HEK293 (cell line): ENCODE results near the gene TMEM130.

Experiments used
- EGR2 ChIP-seq: fragments of 450-650 bp; formaldehyde crosslinking; IDR thresholded peaks from 2 replicates; pipeline ENCODE4 v1.5.1; 2016; ENCODE audit warnings: low read depth, missing biosample characterization, missing genetic modification characterization
- HOXA7 ChIP-seq: sonication (generic); formaldehyde crosslinking; IDR thresholded peaks from 2 replicates; pipeline ENCODE4 v1.8.1; 2022; ENCODE audit warnings: missing genetic modification reagents, borderline replicate concordance
- IKZF3 ChIP-seq: fragments of 450-650 bp; IDR thresholded peaks from 2 replicates; pipeline ENCODE4 v1.5.0; 2018; ENCODE audit warnings: missing biosample characterization, mild to moderate bottlenecking, missing genetic modification characterization, moderate library complexity
- KLF1 ChIP-seq: fragments of 450-650 bp; formaldehyde crosslinking; IDR thresholded peaks from 2 replicates; pipeline ENCODE4 v1.5.1; 2016; ENCODE audit warnings: missing biosample characterization, missing genetic modification characterization
- MZF1 ChIP-seq: fragments of 450-650 bp; formaldehyde crosslinking; IDR thresholded peaks from 2 replicates; pipeline ENCODE4 v1.5.1; 2017; ENCODE audit warnings: missing biosample characterization, missing genetic modification characterization, borderline replicate concordance
- PRDM1 ChIP-seq: fragments of 450-650 bp; formaldehyde crosslinking; IDR thresholded peaks from 2 replicates; pipeline ENCODE4; 2016; ENCODE audit warnings: missing biosample characterization, missing genetic modification characterization
- SP7 ChIP-seq: fragments of 450-650 bp; formaldehyde crosslinking; IDR thresholded peaks from 2 replicates; pipeline ENCODE4 v1.5.1; 2016; ENCODE audit warnings: missing biosample characterization, missing genetic modification characterization
- TRIM28 ChIP-seq: IDR thresholded peaks from 2 replicates; pipeline ENCODE4 v1.6.1; 2011; ENCODE audit warnings: low read length, control low read depth, borderline replicate concordance
- ZFP41 ChIP-seq: fragments of 450-650 bp; formaldehyde crosslinking; IDR thresholded peaks from 2 replicates; pipeline ENCODE4 v1.5.1; 2016; ENCODE audit warnings: missing biosample characterization, missing genetic modification characterization, borderline replicate concordance
- ZNF10 ChIP-seq: fragments of 450-650 bp; formaldehyde crosslinking; IDR thresholded peaks from 2 replicates; pipeline ENCODE4 v1.5.1; 2017; ENCODE audit warnings: missing biosample characterization, missing genetic modification characterization
- ZNF114 ChIP-seq: fragments of 450-650 bp; formaldehyde crosslinking; IDR thresholded peaks from 2 replicates; pipeline ENCODE4 v1.5.0; 2017; ENCODE audit warnings: missing biosample characterization, missing genetic modification characterization
- ZNF292 ChIP-seq: fragments of 450-650 bp; formaldehyde crosslinking; IDR thresholded peaks from 2 replicates; pipeline ENCODE4 v1.5.1; 2016; ENCODE audit warnings: low read depth, missing biosample characterization, missing genetic modification characterization, borderline replicate concordance
- ZNF302 ChIP-seq: fragments of 450-650 bp; formaldehyde crosslinking; IDR thresholded peaks from 2 replicates; pipeline ENCODE4 v1.5.1; 2016; ENCODE audit warnings: missing biosample characterization, missing genetic modification characterization, low read depth
- ZNF48 ChIP-seq: fragments of 450-650 bp; formaldehyde crosslinking; IDR thresholded peaks from 2 replicates; pipeline ENCODE4 v1.5.1; 2016; ENCODE audit warnings: missing biosample characterization, missing genetic modification characterization
- ZNF501 ChIP-seq: fragments of 450-650 bp; formaldehyde crosslinking; IDR thresholded peaks from 2 replicates; pipeline ENCODE4 v1.5.1; 2016; ENCODE audit warnings: missing biosample characterization, missing genetic modification characterization
- ZNF521 ChIP-seq: fragments of 450-650 bp; formaldehyde crosslinking; IDR thresholded peaks from 2 replicates; pipeline ENCODE4 v1.5.1; 2017; ENCODE audit warnings: missing biosample characterization, mild to moderate bottlenecking, missing genetic modification characterization
- ZNF549 ChIP-seq: fragments of 450-650 bp; IDR thresholded peaks from 2 replicates; pipeline ENCODE4 v1.5.1; 2018; ENCODE audit warnings: missing biosample characterization, missing genetic modification characterization, mild to moderate bottlenecking, inconsistent platforms, moderate library complexity
- ZNF561 ChIP-seq: fragments of 450-650 bp; IDR thresholded peaks from 2 replicates; pipeline ENCODE4 v1.5.1; 2018; ENCODE audit warnings: missing biosample characterization, missing genetic modification characterization, borderline replicate concordance
- ZNF571 ChIP-seq: fragments of 450-650 bp; formaldehyde crosslinking; IDR thresholded peaks from 2 replicates; pipeline ENCODE4 v1.5.0; 2017; ENCODE audit warnings: missing biosample characterization, missing genetic modification characterization
- ZNF596 ChIP-seq: fragments of 450-650 bp; IDR thresholded peaks from 2 replicates; pipeline ENCODE4 v1.5.0; 2018; ENCODE audit warnings: missing biosample characterization, mild to moderate bottlenecking, missing genetic modification characterization, moderate library complexity
- ZNF830 ChIP-seq: fragments of 450-650 bp; IDR thresholded peaks from 2 replicates; pipeline ENCODE4 v1.5.0; 2018; ENCODE audit warnings: missing biosample characterization, missing genetic modification characterization, low read depth, mild to moderate bottlenecking, moderate library complexity
- ZNF837 ChIP-seq: fragments of 450-650 bp; formaldehyde crosslinking; IDR thresholded peaks from 2 replicates; pipeline ENCODE4 v1.5.1; 2016; ENCODE audit warnings: missing biosample characterization, missing genetic modification characterization
- ZSCAN16 ChIP-seq: fragments of 450-650 bp; formaldehyde crosslinking; IDR thresholded peaks from 2 replicates; pipeline ENCODE4 v1.5.1; 2016; ENCODE audit warnings: missing biosample characterization, missing genetic modification characterization
- TF ChIP-seq, protein P1 (sequence below): sonication (generic); formaldehyde crosslinking; IDR thresholded peaks from 2 replicates; pipeline ENCODE4 v1.8.1; 2022; ENCODE audit warnings: mild to moderate bottlenecking, moderate library complexity, missing genetic modification reagents
- TF ChIP-seq, protein P2 (sequence below): fragments of 450-650 bp; formaldehyde crosslinking; IDR thresholded peaks from 2 replicates; pipeline ENCODE4 v1.5.1; 2016; ENCODE audit warnings: missing biosample characterization, missing genetic modification characterization
- TF ChIP-seq, protein P3 (sequence below): fragments of 450-650 bp; formaldehyde crosslinking; IDR thresholded peaks from 2 replicates; pipeline ENCODE4 v1.5.1; 2017; ENCODE audit warnings: missing biosample characterization, missing genetic modification characterization
- TF ChIP-seq, protein P4 (sequence below): fragments of 450-650 bp; formaldehyde crosslinking; IDR thresholded peaks from 2 replicates; pipeline ENCODE4 v1.5.1; 2016; ENCODE audit warnings: missing biosample characterization, missing genetic modification characterization, borderline replicate concordance
- TF ChIP-seq, protein P5 (sequence below): fragments of 450-650 bp; formaldehyde crosslinking; IDR thresholded peaks from 2 replicates; pipeline ENCODE4 v1.5.1; 2016; ENCODE audit warnings: missing biosample characterization, missing genetic modification characterization
- TF ChIP-seq, protein P6 (sequence below): IDR thresholded peaks from 2 replicates; pipeline ENCODE4 v1.6.1; 2011; ENCODE audit warnings: mild to moderate bottlenecking, low read depth, low read length, borderline replicate concordance
- TF ChIP-seq, protein P7 (sequence below): fragments of 450-650 bp; formaldehyde crosslinking; IDR thresholded peaks from 2 replicates; pipeline ENCODE4 v1.5.0; 2017; ENCODE audit warnings: missing biosample characterization, missing genetic modification characterization, borderline replicate concordance

Gene TMEM130

DNA sequence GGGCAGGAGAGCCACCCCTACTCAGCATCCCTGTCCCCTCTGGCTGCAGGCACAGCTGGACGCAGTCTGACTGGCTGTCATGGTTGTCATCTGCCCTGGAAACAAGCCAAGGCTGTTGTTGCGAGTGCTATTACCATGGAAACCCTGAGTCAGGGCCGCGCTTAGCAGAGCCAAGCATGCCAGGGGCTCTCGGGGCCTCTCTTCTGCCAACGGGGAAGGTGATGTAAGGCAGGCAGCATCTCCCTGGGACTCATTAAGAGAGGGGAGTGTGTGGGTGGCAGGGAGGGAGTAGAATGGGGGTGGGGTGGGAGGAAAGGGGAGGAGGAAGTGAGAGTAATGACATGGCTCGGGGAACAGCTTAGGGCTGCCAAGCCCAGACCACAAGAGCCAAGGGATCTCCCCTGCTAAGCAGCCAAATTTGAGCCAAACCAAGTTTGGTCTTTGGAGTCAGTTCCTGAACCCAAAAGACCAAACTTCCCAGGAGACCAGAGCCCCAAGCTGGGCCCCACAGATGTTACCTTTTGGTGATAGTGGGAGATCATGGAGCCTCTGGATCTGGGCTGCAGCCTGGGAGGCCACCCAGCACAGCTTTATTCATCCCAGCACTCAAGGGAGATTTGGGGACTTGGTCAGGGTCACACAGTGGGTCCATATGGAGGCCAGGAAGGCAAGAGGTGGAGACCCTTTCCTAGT is 67.6 kb downstream of the TMEM130 start (continued):
- TF ChIP-seq HOXA7 (CRISPR knock-in tag): no peak
- no peak for TF ChIP-seq ZSCAN16
- TF ChIP-seq, protein P1, sequence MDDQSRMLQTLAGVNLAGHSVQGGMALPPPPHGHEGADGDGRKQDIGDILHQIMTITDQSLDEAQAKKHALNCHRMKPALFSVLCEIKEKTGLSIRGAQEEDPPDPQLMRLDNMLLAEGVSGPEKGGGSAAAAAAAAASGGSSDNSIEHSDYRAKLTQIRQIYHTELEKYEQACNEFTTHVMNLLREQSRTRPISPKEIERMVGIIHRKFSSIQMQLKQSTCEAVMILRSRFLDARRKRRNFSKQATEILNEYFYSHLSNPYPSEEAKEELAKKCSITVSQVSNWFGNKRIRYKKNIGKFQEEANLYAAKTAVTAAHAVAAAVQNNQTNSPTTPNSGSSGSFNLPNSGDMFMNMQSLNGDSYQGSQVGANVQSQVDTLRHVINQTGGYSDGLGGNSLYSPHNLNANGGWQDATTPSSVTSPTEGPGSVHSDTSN (CRISPR knock-in tag): no peak
- no peak for TF ChIP-seq ZNF571 (tag by site-specific recombination)
- TF ChIP-seq, protein P2, sequence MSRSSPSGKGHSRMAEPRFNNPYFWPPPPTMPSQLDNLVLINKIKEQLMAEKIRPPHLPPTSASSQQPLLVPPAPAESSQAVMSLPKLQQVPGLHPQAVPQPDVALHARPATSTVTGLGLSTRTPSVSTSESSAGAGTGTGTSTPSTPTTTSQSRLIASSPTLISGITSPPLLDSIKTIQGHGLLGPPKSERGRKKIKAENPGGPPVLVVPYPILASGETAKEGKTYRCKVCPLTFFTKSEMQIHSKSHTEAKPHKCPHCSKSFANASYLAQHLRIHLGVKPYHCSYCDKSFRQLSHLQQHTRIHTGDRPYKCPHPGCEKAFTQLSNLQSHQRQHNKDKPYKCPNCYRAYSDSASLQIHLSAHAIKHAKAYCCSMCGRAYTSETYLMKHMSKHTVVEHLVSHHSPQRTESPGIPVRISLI (tag by site-specific recombination): no peak
- no peak for TF ChIP-seq ZNF596
- TF ChIP-seq, protein P3, sequence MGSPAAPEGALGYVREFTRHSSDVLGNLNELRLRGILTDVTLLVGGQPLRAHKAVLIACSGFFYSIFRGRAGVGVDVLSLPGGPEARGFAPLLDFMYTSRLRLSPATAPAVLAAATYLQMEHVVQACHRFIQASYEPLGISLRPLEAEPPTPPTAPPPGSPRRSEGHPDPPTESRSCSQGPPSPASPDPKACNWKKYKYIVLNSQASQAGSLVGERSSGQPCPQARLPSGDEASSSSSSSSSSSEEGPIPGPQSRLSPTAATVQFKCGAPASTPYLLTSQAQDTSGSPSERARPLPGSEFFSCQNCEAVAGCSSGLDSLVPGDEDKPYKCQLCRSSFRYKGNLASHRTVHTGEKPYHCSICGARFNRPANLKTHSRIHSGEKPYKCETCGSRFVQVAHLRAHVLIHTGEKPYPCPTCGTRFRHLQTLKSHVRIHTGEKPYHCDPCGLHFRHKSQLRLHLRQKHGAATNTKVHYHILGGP (tag by site-specific recombination): no peak
- TF ChIP-seq ZNF837 (tag by site-specific recombination): no peak
- TF ChIP-seq ZFP41 (tag by site-specific recombination): no peak
- no peak for TF ChIP-seq ZNF521 (tag by site-specific recombination)
- no peak for TF ChIP-seq ZNF48
- TF ChIP-seq, protein P4, sequence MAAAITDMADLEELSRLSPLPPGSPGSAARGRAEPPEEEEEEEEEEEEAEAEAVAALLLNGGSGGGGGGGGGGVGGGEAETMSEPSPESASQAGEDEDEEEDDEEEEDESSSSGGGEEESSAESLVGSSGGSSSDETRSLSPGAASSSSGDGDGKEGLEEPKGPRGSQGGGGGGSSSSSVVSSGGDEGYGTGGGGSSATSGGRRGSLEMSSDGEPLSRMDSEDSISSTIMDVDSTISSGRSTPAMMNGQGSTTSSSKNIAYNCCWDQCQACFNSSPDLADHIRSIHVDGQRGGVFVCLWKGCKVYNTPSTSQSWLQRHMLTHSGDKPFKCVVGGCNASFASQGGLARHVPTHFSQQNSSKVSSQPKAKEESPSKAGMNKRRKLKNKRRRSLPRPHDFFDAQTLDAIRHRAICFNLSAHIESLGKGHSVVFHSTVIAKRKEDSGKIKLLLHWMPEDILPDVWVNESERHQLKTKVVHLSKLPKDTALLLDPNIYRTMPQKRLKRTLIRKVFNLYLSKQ (tag by site-specific recombination): no peak
- TF ChIP-seq, protein P5, sequence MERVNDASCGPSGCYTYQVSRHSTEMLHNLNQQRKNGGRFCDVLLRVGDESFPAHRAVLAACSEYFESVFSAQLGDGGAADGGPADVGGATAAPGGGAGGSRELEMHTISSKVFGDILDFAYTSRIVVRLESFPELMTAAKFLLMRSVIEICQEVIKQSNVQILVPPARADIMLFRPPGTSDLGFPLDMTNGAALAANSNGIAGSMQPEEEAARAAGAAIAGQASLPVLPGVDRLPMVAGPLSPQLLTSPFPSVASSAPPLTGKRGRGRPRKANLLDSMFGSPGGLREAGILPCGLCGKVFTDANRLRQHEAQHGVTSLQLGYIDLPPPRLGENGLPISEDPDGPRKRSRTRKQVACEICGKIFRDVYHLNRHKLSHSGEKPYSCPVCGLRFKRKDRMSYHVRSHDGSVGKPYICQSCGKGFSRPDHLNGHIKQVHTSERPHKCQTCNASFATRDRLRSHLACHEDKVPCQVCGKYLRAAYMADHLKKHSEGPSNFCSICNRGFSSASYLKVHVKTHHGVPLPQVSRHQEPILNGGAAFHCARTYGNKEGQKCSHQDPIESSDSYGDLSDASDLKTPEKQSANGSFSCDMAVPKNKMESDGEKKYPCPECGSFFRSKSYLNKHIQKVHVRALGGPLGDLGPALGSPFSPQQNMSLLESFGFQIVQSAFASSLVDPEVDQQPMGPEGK (tag by site-specific recombination): peak; percentile 78
- no peak for TF ChIP-seq TRIM28
- no peak for TF ChIP-seq ZNF10
- TF ChIP-seq IKZF3 (tag by site-specific recombination): no peak
- no peak for TF ChIP-seq KLF1
- TF ChIP-seq ZNF292 (tag by site-specific recombination): no peak
- TF ChIP-seq, protein P6, sequence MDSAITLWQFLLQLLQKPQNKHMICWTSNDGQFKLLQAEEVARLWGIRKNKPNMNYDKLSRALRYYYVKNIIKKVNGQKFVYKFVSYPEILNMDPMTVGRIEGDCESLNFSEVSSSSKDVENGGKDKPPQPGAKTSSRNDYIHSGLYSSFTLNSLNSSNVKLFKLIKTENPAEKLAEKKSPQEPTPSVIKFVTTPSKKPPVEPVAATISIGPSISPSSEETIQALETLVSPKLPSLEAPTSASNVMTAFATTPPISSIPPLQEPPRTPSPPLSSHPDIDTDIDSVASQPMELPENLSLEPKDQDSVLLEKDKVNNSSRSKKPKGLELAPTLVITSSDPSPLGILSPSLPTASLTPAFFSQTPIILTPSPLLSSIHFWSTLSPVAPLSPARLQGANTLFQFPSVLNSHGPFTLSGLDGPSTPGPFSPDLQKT: no peak
- no peak for TF ChIP-seq ZNF114
- TF ChIP-seq ZNF302 (tag by site-specific recombination): no peak
- TF ChIP-seq SP7 (tag by site-specific recombination): peak; percentile 66
- no peak for TF ChIP-seq ZNF561 (tag by site-specific recombination)
- TF ChIP-seq MZF1 (tag by site-specific recombination): no peak
- TF ChIP-seq ZNF830: no peak
- TF ChIP-seq PRDM1 (tag by site-specific recombination): no peak
- no peak for TF ChIP-seq ZNF549 (tag by site-specific recombination)
- TF ChIP-seq, protein P7, sequence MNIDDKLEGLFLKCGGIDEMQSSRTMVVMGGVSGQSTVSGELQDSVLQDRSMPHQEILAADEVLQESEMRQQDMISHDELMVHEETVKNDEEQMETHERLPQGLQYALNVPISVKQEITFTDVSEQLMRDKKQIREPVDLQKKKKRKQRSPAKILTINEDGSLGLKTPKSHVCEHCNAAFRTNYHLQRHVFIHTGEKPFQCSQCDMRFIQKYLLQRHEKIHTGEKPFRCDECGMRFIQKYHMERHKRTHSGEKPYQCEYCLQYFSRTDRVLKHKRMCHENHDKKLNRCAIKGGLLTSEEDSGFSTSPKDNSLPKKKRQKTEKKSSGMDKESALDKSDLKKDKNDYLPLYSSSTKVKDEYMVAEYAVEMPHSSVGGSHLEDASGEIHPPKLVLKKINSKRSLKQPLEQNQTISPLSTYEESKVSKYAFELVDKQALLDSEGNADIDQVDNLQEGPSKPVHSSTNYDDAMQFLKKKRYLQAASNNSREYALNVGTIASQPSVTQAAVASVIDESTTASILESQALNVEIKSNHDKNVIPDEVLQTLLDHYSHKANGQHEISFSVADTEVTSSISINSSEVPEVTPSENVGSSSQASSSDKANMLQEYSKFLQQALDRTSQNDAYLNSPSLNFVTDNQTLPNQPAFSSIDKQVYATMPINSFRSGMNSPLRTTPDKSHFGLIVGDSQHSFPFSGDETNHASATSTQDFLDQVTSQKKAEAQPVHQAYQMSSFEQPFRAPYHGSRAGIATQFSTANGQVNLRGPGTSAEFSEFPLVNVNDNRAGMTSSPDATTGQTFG (tag by site-specific recombination): no peak
- TF ChIP-seq EGR2 (tag by site-specific recombination): peak; percentile 73
- no peak for TF ChIP-seq ZNF501 (tag by site-specific recombination)
